BJ (cell line): ENCODE results near the gene TOR2A. TPM values are rescaled to one million over a fixed set of nuclear protein-coding genes. Genes with fewer than 3 reads are reported as not detected.

Source experiments
- CTCF ChIA-PET: fragments of 350-600 bp; formaldehyde crosslinking; extraction: SDS; loops from one replicate; lab custom pipeline; 2021; ENCODE audit warnings: antibody characterized with exemption, inconsistent platforms; lab: Yijun Ruan, JAX
- POLR2A ChIA-PET: fragments of 300-600 bp; sonication (Branson Sonifier 250); formaldehyde crosslinking; extraction: SDS; loops from one replicate; lab custom pipeline; 2021; ENCODE audit warnings: antibody characterized with exemption; lab: Charles Lee
- DNase-seq: peaks from one replicate; pipeline ENCODE4 v3.0.0-alpha.2; 2011; ENCODE audit warnings: low read depth
- H3K27me3 ChIP-seq: 2 replicates; pipeline ENCODE4 v1.6.0; 2011; ENCODE audit warnings: low read length; ENCODE audit not compliant: control insufficient read depth, insufficient read depth
- H3K36me3 ChIP-seq: 2 replicates; pipeline ENCODE4 v1.5.1; 2011; ENCODE audit warnings: low read length; ENCODE audit not compliant: control insufficient read depth, insufficient read depth
- H3K4me3 ChIP-seq: 2 replicates; pipeline ENCODE4 v1.5.1; 2011; ENCODE audit warnings: low read depth, mild to moderate bottlenecking, control low read depth, low read length
- CTCF ChIP-seq: IDR thresholded peaks from 2 replicates; pipeline ENCODE4 v1.5.1; 2011; ENCODE audit warnings: low read depth, mild to moderate bottlenecking, control low read depth, inconsistent platforms, low read length, moderate library complexity; ENCODE audit not compliant: insufficient read depth
- polyA plus RNA-seq: library from polyadenylated mRNA; depleted of rRNA; stranded (reverse); fragments of >200 nt; gene quantifications from 2 replicates; pipeline ENCODE4 v1.2.3, GENCODE V29; 2011

TOR2A gene
- polyA plus RNA-seq, 1 experiment: 8.0 TPM

GRCh38 chr9:127742435-127743088, 7.5 kb upstream of the TOR2A start:
- ChIA-PET CTCF (interaction anchor here (1.2 to 6.5 kb wide), 7 partner anchors 8 to 178 kb away, joined by 3 to 44 read pairs (median 8); partner anchors contain the start of genes CDK9 and TOR2A), POLR2A (interaction anchor here (0.6 kb wide), 1 partner anchor 29 kb away, joined by 14 read pairs; no protein-coding TSS in a partner anchor)
- DNase-seq: peak; percentile 35
- TF ChIP-seq CTCF: no peak
- Histone ChIP-seq H3K4me3 (peak overlapping the region; percentile 34), H3K36me3 (no peaks in the 10 kb centered on the region), H3K27me3 (peaks cover 4% of the 10 kb centered on the region)

GRCh38 chr9:127741831-127742434, 6.8 kb upstream of the TOR2A start:
- no peaks in the 10 kb centered on the region for H3K36me3 ChIP-seq
- CTCF ChIA-PET: interaction anchor here (1.2 to 6.5 kb wide), 7 partner anchors 7 to 179 kb away, joined by 3 to 44 read pairs (median 8); partner anchors contain the start of genes CDK9 and TOR2A
- POLR2A ChIA-PET: no interaction called here
- H3K27me3 ChIP-seq: peaks cover 6% of the 10 kb centered on the region
- peak overlapping the region; percentile 34 for H3K4me3 ChIP-seq
- DNase-seq: no peak
- no peak for TF ChIP-seq CTCF

DNA sequence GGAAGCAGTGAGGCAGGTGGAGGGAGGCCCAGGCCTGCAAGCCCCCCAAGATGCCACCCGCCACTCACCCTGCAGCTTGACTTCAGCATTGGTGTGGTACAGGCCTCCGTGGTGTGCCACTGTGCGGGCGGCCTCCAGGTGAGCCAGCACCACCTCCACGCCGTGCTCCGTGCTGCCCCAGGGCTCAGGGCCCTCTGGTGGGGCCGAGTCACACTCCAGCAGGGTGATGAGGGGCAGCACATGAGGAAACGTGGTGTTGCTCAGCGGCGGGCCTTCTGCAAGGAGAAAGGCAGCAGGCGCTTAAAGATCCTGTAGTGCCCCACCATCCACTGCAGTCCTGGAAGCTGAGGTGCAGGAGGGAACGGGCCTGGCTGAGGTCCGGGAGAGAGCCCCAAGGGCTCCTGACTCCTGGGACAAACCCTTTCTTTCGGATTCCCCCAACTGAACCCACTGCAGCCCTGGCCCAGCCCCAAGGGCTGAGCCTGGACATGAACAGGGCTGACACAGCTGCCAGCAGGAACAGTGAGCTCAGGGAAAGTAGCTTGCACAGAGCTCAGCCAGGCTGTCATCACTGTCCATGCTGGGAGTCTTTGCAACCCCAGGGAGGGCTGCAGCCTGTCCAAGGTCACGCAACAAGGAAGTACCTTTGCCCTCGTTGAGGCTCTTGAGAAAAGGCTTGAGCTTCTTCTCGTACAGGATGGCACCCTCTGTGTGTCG, 4.7 kb upstream of the TOR2A start:
- ChIA-PET CTCF (interaction anchor here (0.7 to 6.5 kb wide), 7 partner anchors 37 to 181 kb away, joined by 3 to 44 read pairs (median 5); partner anchors contain the start of gene CDK9), POLR2A (no interaction called here)
- no peak for DNase-seq
- H3K27me3 ChIP-seq: peaks cover 6% of the 10 kb centered on the region
- H3K4me3 ChIP-seq: no peak overlapping the region
- TF ChIP-seq CTCF: no peak
- no peaks in the 10 kb centered on the region for H3K36me3 ChIP-seq

DNA sequence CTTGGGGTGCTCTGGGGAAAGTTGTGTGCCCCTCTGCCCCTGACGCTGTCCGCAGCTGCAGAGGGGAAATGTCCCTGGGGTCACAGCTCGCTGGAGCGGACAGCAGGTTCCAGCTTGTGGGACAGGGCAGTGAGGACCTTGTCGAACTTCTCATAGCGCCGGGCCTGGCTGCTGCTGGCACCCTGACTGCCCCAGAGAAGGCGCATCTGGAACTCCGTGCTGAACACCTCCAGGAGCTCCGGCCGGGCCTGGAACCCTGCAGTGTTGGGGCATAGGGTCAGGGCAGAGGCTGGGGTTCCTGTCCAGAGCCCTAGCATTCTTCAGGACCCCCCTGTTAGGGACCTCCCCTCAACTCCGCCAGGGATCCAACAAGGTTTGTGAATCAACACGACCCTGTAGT, 3.6 kb upstream of the TOR2A start:
- H3K36me3 ChIP-seq: no peaks in the 10 kb centered on the region
- CTCF ChIA-PET: interaction anchor here (1.4 to 6.5 kb wide), 2 partner anchors 36 to 182 kb away, joined by 5 to 37 read pairs; no protein-coding TSS in a partner anchor
- H3K27me3 ChIP-seq: peaks cover 6% of the 10 kb centered on the region
- POLR2A ChIA-PET: no interaction called here
- DNase-seq: no peak
- no peak overlapping the region for H3K4me3 ChIP-seq
- TF ChIP-seq CTCF: no peak
